GM18526 (cell line): Measurements from ENCODE around the gene GSTP1.
A peak's percentile ranks its signal among the peaks of the same experiment; 100 is the strongest.

Experiments used
- POLR2A ChIP-seq: IDR thresholded peaks from 3 replicates; pipeline ENCODE4 v1.6.1; 2011; ENCODE audit not compliant: insufficient read length; ENCODE audit errors: extremely low read depth

GSTP1 gene

GRCh38 chr11:67627812-67628624, 44.4 kb downstream of the GSTP1 start:
- no peak for TF ChIP-seq POLR2A

GRCh38 chr11:67628710-67629385, 45.2 kb downstream of the GSTP1 start:
- no peak for TF ChIP-seq POLR2A

GRCh38 chr11:67629386-67630227, 46.0 kb downstream of the GSTP1 start, which contains the start of gene NUDT8:
Gene NUDT8 (minus strand): TSS chr11:67629937. CDS start chr11:67629911, 26 bp downstream.
- peak; percentile 62 for TF ChIP-seq POLR2A

- peak; percentile 67 for TF ChIP-seq POLR2A
Observed at GRCh38 chr11:67630228-67630942, 46.8 kb downstream of the GSTP1 start.

- no peak for TF ChIP-seq POLR2A
Observed at GRCh38 chr11:67630943-67631331, 47.3 kb downstream of the GSTP1 start.

- no peak for TF ChIP-seq POLR2A
Observed at GRCh38 chr11:67631411-67631810, 47.8 kb downstream of the GSTP1 start.

GRCh38 chr11:67631853-67632174, 48.2 kb downstream of the GSTP1 start:
- no peak for TF ChIP-seq POLR2A

GRCh38 chr11:67632175-67632981, 48.8 kb downstream of the GSTP1 start:
- TF ChIP-seq POLR2A = no peak

- TF ChIP-seq POLR2A = no peak
Observed at GRCh38 chr11:67632982-67633755, 49.6 kb downstream of the GSTP1 start.

GRCh38 chr11:67633758-67634365, 50.2 kb downstream of the GSTP1 start:
- TF ChIP-seq POLR2A = no peak

GRCh38 chr11:67634366-67635230, 51.0 kb downstream of the GSTP1 start:
- no peak for TF ChIP-seq POLR2A

- TF ChIP-seq POLR2A = no peak
Observed at GRCh38 chr11:67635231-67635521, 51.6 kb downstream of the GSTP1 start.
